ENCODE results near the gene CCDC86.

CCDC86 gene

GRCh38 chr11:60797846-60798630 lies 43.9 kb upstream of the CCDC86 start:
- Histone ChIP-seq H3K9me3 (ENCODE audit: control insufficient read depth, insufficient read depth, low read length) (no peaks in the 10 kb centered on the region), H4K20me1 (ENCODE audit: control insufficient read depth, insufficient read depth, low read depth, low read length) (no peaks in the 10 kb centered on the region), H3K4me2 (ENCODE audit: low read length) (no peak overlapping the region), H3K27me3 (ENCODE audit: control insufficient read depth, low read length) (peaks cover 5% of the 10 kb centered on the region; the same call in 1 of the 2 replicates), H3K36me3 (ENCODE audit: control insufficient read depth, low read length) (no peaks in the 10 kb centered on the region), H3K79me2 (ENCODE audit: control insufficient read depth, low read length) (no peaks in the 10 kb centered on the region), H3K4me1 (ENCODE audit: control insufficient read depth, low read length) (no peaks in the 10 kb centered on the region), H3F3A (ENCODE audit: control insufficient read depth, insufficient read depth) (no peaks in the 10 kb centered on the region), H3K4me3 (ENCODE audit: low read length) (no peak overlapping the region), H3K27ac (ENCODE audit: low read depth, low read length) (no peak overlapping the region), H3K9me2 (replicated peaks; ENCODE audit: control insufficient read depth, low read length) (no peaks in the 10 kb centered on the region)
- TF ChIP-seq CTCF (IDR thresholded peaks at IDR 0.05; ENCODE audit: low read depth, low read length, poor library complexity, severe bottlenecking) (no peak), EZH2phosphoT487 (IDR thresholded peaks at IDR 0.05; ENCODE audit: borderline replicate concordance, low read length) (no peak)

GRCh38 chr11:60798631-60799030 lies 43.3 kb upstream of the CCDC86 start:
- Histone ChIP-seq H3K36me3 (ENCODE audit: control insufficient read depth, low read length) (no peaks in the 10 kb centered on the region), H3K4me3 (ENCODE audit: low read length) (no peak overlapping the region), H3K9me2 (replicated peaks; ENCODE audit: control insufficient read depth, low read length) (no peaks in the 10 kb centered on the region), H3K4me1 (ENCODE audit: control insufficient read depth, low read length) (no peaks in the 10 kb centered on the region), H3K27ac (ENCODE audit: low read depth, low read length) (no peak overlapping the region), H3K4me2 (ENCODE audit: low read length) (no peak overlapping the region), H3K27me3 (ENCODE audit: control insufficient read depth, low read length) (peaks cover 5% of the 10 kb centered on the region; the same call in 1 of the 2 replicates), H4K20me1 (ENCODE audit: control insufficient read depth, insufficient read depth, low read depth, low read length) (no peaks in the 10 kb centered on the region), H3F3A (ENCODE audit: control insufficient read depth, insufficient read depth) (no peaks in the 10 kb centered on the region), H3K9me3 (ENCODE audit: control insufficient read depth, insufficient read depth, low read length) (no peaks in the 10 kb centered on the region), H3K79me2 (ENCODE audit: control insufficient read depth, low read length) (no peaks in the 10 kb centered on the region)
- no peak for TF ChIP-seq EZH2phosphoT487 (IDR thresholded peaks at IDR 0.05; ENCODE audit: borderline replicate concordance, low read length)
- TF ChIP-seq CTCF (IDR thresholded peaks at IDR 0.05; ENCODE audit: low read depth, low read length, poor library complexity, severe bottlenecking) = no peak

- Histone ChIP-seq H3K4me2 (ENCODE audit: low read length) (no peak overlapping the region), H4K20me1 (ENCODE audit: control insufficient read depth, insufficient read depth, low read depth, low read length) (no peaks in the 10 kb centered on the region), H3K79me2 (ENCODE audit: control insufficient read depth, low read length) (no peaks in the 10 kb centered on the region), H3K9me3 (ENCODE audit: control insufficient read depth, insufficient read depth, low read length) (no peaks in the 10 kb centered on the region), H3K4me3 (ENCODE audit: low read length) (no peak overlapping the region), H3K9me2 (replicated peaks; ENCODE audit: control insufficient read depth, low read length) (no peaks in the 10 kb centered on the region), H3F3A (ENCODE audit: control insufficient read depth, insufficient read depth) (no peaks in the 10 kb centered on the region), H3K27ac (ENCODE audit: low read depth, low read length) (no peak overlapping the region), H3K36me3 (ENCODE audit: control insufficient read depth, low read length) (no peaks in the 10 kb centered on the region), H3K4me1 (ENCODE audit: control insufficient read depth, low read length) (no peaks in the 10 kb centered on the region), H3K27me3 (ENCODE audit: control insufficient read depth, low read length) (peaks cover 5% of the 10 kb centered on the region; the same call in 1 of the 2 replicates)
- TF ChIP-seq EZH2phosphoT487 (IDR thresholded peaks at IDR 0.05; ENCODE audit: borderline replicate concordance, low read length) (no peak), CTCF (IDR thresholded peaks at IDR 0.05; ENCODE audit: low read depth, low read length, poor library complexity, severe bottlenecking) (no peak)
Measured at GRCh38 chr11:60801194-60801593, 40.7 kb upstream of the CCDC86 start.

Measured in DOHH2 (cell line).